COR-L47 (cell line): ENCODE results near the gene SLC50A1.
A peak's percentile ranks its signal among the peaks of the same experiment; 100 is the strongest.
"Not testable (repeated sequence)": the region's sequence is repeated elsewhere in the genome, so short reads cannot be mapped to it uniquely, and the experiment has no call there.

Source experiments
- DNase-seq: peaks from one replicate; lab custom pipeline; 2025; lab: John Stamatoyannopoulos, UW

Gene SLC50A1

GRCh38 chr1:155116113-155116764 lies 19.4 kb upstream of the SLC50A1 start:
- DNase-seq: no peak

- DNase-seq: peak; percentile 26
Observed at GRCh38 chr1:155117610-155118009, 18.0 kb upstream of the SLC50A1 start.

- not testable (repeated sequence) for DNase-seq
Observed at GRCh38 chr1:155118090-155118489, 17.6 kb upstream of the SLC50A1 start.

- no peak for DNase-seq
Observed at GRCh38 chr1:155120253-155120652, 15.4 kb upstream of the SLC50A1 start.

- DNase-seq: no peak
Observed at GRCh38 chr1:155121249-155121648, 14.4 kb upstream of the SLC50A1 start.

GRCh38 chr1:155122308-155122707 lies 13.3 kb upstream of the SLC50A1 start:
- DNase-seq: no peak

GRCh38 chr1:155123801-155124200 lies 11.9 kb upstream of the SLC50A1 start:
- no peak for DNase-seq

GRCh38 chr1:155124503-155125463 lies 10.9 kb upstream of the SLC50A1 start:
- no peak for DNase-seq

- no peak for DNase-seq
Observed at GRCh38 chr1:155125511-155125945, 10.1 kb upstream of the SLC50A1 start.

- no peak for DNase-seq
Observed at GRCh38 chr1:155125946-155126555, 9.6 kb upstream of the SLC50A1 start.

GRCh38 chr1:155126556-155127104 lies 9.0 kb upstream of the SLC50A1 start:
- DNase-seq: peak; percentile 32

- peak; percentile 13 for DNase-seq
Observed at GRCh38 chr1:155127105-155127966, 8.3 kb upstream of the SLC50A1 start, which contains the start of gene EFNA1. Gene EFNA1, plus strand, starts transcription at chr1:155127876. Its CDS starts 102 bp downstream, at chr1:155127978.

GRCh38 chr1:155127967-155128754 lies 7.5 kb upstream of the SLC50A1 start:
- no peak for DNase-seq

- DNase-seq: no peak
Observed at GRCh38 chr1:155128755-155129473, 6.7 kb upstream of the SLC50A1 start.

- no peak for DNase-seq
Observed at GRCh38 chr1:155130272-155131006, 5.2 kb upstream of the SLC50A1 start.

GRCh38 chr1:155131285-155131684 lies 4.4 kb upstream of the SLC50A1 start:
- no peak for DNase-seq

- DNase-seq: no peak
Observed at GRCh38 chr1:155131856-155132255, 3.8 kb upstream of the SLC50A1 start.

- no peak for DNase-seq
Observed at GRCh38 chr1:155133799-155134281, 1.8 kb upstream of the SLC50A1 start.

- no peak for DNase-seq
Observed at GRCh38 chr1:155134322-155134721, 1.3 kb upstream of the SLC50A1 start.
